Panc1 (cell line): ENCODE results near the gene DIDO1. TPM values are rescaled to one million over a fixed set of nuclear protein-coding genes. Genes with fewer than 3 reads are reported as not detected.

Source experiments
- ATAC-seq: fragments of 200-7000 bp; cut with Tn5 transposase; 2 replicates; pipeline ENCODE4 v1.9.1; 2020; ENCODE audit warnings: mild to moderate bottlenecking, moderate library complexity
- BruUV-seq: library from RNA; stranded (reverse); fragments of 400-500 nt; replicated peaks from 2 replicates; lab custom pipeline; 2021; lab: Mats Ljungman, UMichigan
- CTCF ChIA-PET: fragments of 300-600 bp; sonication (Branson Sonifier 250); formaldehyde crosslinking; loops from one replicate; lab custom pipeline; 2022; ENCODE audit warnings: antibody characterized with exemption; lab: Charles Lee
- POLR2A ChIA-PET: fragments of 300-600 bp; sonication (Branson Sonifier 250); formaldehyde crosslinking; loops from one replicate; lab custom pipeline; 2022; ENCODE audit warnings: antibody characterized with exemption; lab: Charles Lee
- DNase-seq: peaks from one replicate; pipeline ENCODE4 v3.0.0-alpha.2; 2010; ENCODE audit warnings: low read depth, low spot score
- H3K27ac ChIP-seq: 2 replicates; pipeline ENCODE4 v1.5.1; 2011; ENCODE audit warnings: mild to moderate bottlenecking, low read length, inconsistent platforms
- H3K27me3 ChIP-seq: fragments of 200-500 bp; sonication (Bioruptor generic); 2 replicates; pipeline ENCODE4 v1.6.0; 2014; ENCODE audit warnings: low read length, inconsistent platforms; ENCODE audit not compliant: control insufficient read depth, insufficient read depth
- H3K36me3 ChIP-seq: fragments of 200-500 bp; sonication (Bioruptor generic); 2 replicates; pipeline ENCODE4 v1.5.1; 2014; ENCODE audit warnings: inconsistent platforms, mild to moderate bottlenecking, low read length, moderate library complexity; ENCODE audit not compliant: control insufficient read depth, insufficient read depth
- H3K4me1 ChIP-seq: 2 replicates; pipeline ENCODE4 v1.5.1; 2011; ENCODE audit warnings: inconsistent platforms, mild to moderate bottlenecking, low read length, moderate library complexity; ENCODE audit not compliant: control insufficient read depth, insufficient read depth
- H3K4me3 ChIP-seq, 2 experiments: 2 replicates each; pipeline ENCODE4 v1.5.1; 2011 to 2012; ENCODE audit warnings: low read depth in 2 of 2, low read length in 2 of 2, mild to moderate bottlenecking in 2 of 2, inconsistent platforms in 1 of 2, moderate library complexity in 1 of 2
- H3K9me3 ChIP-seq: fragments of 200-500 bp; sonication (Bioruptor generic); 2 replicates; pipeline ENCODE4 v1.5.1; 2014; ENCODE audit warnings: low read depth, mild to moderate bottlenecking, inconsistent platforms, low read length, moderate library complexity; ENCODE audit not compliant: control insufficient read depth, insufficient read depth
- POLR2AphosphoS5 ChIP-seq: IDR thresholded peaks from 2 replicates; pipeline ENCODE4 v1.6.1; 2012; ENCODE audit warnings: mild to moderate bottlenecking, low read depth, low read length, moderate library complexity
- SIN3A ChIP-seq: IDR thresholded peaks from 2 replicates; pipeline ENCODE4 v1.6.1; 2012; ENCODE audit warnings: low read depth, mild to moderate bottlenecking, low read length, moderate library complexity, borderline replicate concordance; ENCODE audit not compliant: insufficient read depth
- TCF7L2 ChIP-seq: IDR thresholded peaks from 2 replicates; pipeline ENCODE4 v1.6.1; 2011; ENCODE audit warnings: mild to moderate bottlenecking, low read depth, low read length, inconsistent platforms
- in situ Hi-C: cut with HindIII; loops from 2 replicates; pipeline ENCODE4 v1.10.0; 2016; ENCODE audit warnings: low sequenced_read_pairs, low pct_unique_long_range_greater_than_20kb
- intact Hi-C: fragments of 100-400 bp; cut with micrococcal nuclease; formaldehyde crosslinking; loops from one replicate; pipeline ENCODE4 v1.10.0; 2022; ENCODE audit not compliant: unreplicated experiment
- total RNA-seq: library from RNA; stranded (reverse); gene quantifications from one replicate; pipeline ENCODE4 v1.2.1, GENCODE V29; 2021; ENCODE audit not compliant: unreplicated experiment
- TF ChIP-seq, protein P1 (sequence below), 2 experiments: IDR thresholded peaks; 2 replicates each; pipeline ENCODE4 v1.6.1; 2011 to 2012; ENCODE audit warnings: low read depth in 2 of 2, control low read depth in 1 of 2, low read length in 1 of 2, mild to moderate bottlenecking in 1 of 2, moderate library complexity in 1 of 2; ENCODE audit not compliant: insufficient read depth in 1 of 2
- TF ChIP-seq, protein P2 (sequence below): fragments of 450-650 bp; IDR thresholded peaks from 2 replicates; pipeline ENCODE4 v1.5.1; 2017; ENCODE audit warnings: mild to moderate bottlenecking

The DIDO1 gene
- total RNA-seq, 1 experiment from 2014 or later = 57.3 TPM

DNA sequence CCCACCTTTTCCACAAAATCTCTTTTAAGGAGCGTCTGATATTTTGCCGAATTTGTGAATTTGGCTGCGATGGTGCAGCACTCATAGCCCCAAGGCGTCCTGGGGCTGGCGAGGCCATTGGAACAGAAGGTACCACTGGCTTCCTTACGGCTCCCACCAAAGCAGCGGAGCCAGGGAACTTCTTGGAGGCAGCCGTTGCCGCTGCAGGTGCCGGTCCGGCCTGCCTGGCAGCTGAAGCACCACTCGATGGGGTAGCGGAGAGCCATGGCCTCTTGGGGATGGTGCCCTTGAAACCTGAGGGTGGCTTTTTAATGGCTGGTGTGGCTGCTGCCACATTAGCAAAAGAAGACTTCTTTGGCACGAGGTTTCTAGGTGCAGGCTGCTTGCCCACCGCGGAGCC lies 29.8 kb downstream of the DIDO1 start:
- TF ChIP-seq POLR2AphosphoS5 (no peak), TCF7L2 (no peak), SIN3A (no peak)
- TF ChIP-seq, protein P1, sequence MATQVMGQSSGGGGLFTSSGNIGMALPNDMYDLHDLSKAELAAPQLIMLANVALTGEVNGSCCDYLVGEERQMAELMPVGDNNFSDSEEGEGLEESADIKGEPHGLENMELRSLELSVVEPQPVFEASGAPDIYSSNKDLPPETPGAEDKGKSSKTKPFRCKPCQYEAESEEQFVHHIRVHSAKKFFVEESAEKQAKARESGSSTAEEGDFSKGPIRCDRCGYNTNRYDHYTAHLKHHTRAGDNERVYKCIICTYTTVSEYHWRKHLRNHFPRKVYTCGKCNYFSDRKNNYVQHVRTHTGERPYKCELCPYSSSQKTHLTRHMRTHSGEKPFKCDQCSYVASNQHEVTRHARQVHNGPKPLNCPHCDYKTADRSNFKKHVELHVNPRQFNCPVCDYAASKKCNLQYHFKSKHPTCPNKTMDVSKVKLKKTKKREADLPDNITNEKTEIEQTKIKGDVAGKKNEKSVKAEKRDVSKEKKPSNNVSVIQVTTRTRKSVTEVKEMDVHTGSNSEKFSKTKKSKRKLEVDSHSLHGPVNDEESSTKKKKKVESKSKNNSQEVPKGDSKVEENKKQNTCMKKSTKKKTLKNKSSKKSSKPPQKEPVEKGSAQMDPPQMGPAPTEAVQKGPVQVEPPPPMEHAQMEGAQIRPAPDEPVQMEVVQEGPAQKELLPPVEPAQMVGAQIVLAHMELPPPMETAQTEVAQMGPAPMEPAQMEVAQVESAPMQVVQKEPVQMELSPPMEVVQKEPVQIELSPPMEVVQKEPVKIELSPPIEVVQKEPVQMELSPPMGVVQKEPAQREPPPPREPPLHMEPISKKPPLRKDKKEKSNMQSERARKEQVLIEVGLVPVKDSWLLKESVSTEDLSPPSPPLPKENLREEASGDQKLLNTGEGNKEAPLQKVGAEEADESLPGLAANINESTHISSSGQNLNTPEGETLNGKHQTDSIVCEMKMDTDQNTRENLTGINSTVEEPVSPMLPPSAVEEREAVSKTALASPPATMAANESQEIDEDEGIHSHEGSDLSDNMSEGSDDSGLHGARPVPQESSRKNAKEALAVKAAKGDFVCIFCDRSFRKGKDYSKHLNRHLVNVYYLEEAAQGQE (IDR thresholded peaks at IDR 0.05; ENCODE audit: insufficient read depth in 1 of 2, low read depth in 2 of 2, low read length in 1 of 2) = no peak
- TF ChIP-seq, protein P2, sequence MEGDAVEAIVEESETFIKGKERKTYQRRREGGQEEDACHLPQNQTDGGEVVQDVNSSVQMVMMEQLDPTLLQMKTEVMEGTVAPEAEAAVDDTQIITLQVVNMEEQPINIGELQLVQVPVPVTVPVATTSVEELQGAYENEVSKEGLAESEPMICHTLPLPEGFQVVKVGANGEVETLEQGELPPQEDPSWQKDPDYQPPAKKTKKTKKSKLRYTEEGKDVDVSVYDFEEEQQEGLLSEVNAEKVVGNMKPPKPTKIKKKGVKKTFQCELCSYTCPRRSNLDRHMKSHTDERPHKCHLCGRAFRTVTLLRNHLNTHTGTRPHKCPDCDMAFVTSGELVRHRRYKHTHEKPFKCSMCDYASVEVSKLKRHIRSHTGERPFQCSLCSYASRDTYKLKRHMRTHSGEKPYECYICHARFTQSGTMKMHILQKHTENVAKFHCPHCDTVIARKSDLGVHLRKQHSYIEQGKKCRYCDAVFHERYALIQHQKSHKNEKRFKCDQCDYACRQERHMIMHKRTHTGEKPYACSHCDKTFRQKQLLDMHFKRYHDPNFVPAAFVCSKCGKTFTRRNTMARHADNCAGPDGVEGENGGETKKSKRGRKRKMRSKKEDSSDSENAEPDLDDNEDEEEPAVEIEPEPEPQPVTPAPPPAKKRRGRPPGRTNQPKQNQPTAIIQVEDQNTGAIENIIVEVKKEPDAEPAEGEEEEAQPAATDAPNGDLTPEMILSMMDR = no peak
- no TSS peak for BruUV-seq
- no peak overlapping the region for H3K27ac ChIP-seq
- ATAC-seq (no peak), DNase-seq (no peak)
- H3K36me3 ChIP-seq = peaks cover 20% of the 10 kb centered on the region
- H3K4me1 ChIP-seq = peaks cover 23% of the 10 kb centered on the region
- intact Hi-C loops = no loop called here
- no peaks in the 10 kb centered on the region for H3K27me3 ChIP-seq
- in situ Hi-C loops = no loop called here
- POLR2A ChIA-PET = no interaction called here
- no peak overlapping the region for H3K4me3 ChIP-seq
- no peaks in the 10 kb centered on the region for H3K9me3 ChIP-seq
- CTCF ChIA-PET = no interaction called here

DNA sequence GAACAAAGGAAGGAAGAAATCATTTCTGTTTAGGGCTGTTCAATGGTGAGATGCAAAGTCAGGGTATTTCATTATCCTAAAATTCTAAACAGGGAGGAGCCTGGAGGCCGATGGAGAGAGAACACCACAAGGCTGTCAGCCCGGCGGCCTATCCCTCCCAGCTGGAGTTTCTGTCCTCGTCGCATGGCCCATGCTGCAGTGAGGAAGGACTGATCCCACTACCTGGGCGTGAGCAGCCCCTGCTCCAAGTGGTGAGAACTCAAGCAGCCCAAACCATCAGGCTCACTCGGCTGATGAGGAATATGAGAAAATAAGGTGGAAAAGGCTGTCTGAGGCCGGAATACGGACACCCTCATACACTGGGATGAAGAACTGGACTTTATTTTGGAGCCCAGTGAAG lies 30.8 kb downstream of the DIDO1 start:
- Histone ChIP-seq H3K36me3 (peaks cover 19% of the 10 kb centered on the region), H3K4me1 (peaks cover 13% of the 10 kb centered on the region), H3K4me3 (no peak overlapping the region), H3K27ac (no peak overlapping the region), H3K27me3 (no peaks in the 10 kb centered on the region), H3K9me3 (no peaks in the 10 kb centered on the region)
- ATAC-seq (no peak), DNase-seq (no peak)
- intact Hi-C loops = no loop called here
- TF ChIP-seq, protein P2 = no peak
- TF ChIP-seq TCF7L2 (no peak), SIN3A (no peak), POLR2AphosphoS5 (no peak)
- TF ChIP-seq, protein P1 (IDR thresholded peaks at IDR 0.05; ENCODE audit: insufficient read depth in 1 of 2, low read depth in 2 of 2, low read length in 1 of 2) = no peak
- POLR2A ChIA-PET = no interaction called here
- CTCF ChIA-PET = no interaction called here
- no TSS peak for BruUV-seq
- in situ Hi-C loops = no loop called here
